ENCODE results near the gene ATG10. TPM values are rescaled to one million over a fixed set of nuclear protein-coding genes. Genes with fewer than 3 reads are reported as not detected.
"Not testable (repeated sequence)": the region's sequence is repeated elsewhere in the genome, so short reads cannot be mapped to it uniquely, and the experiment has no call there.

ATG10 gene
- total RNA-seq, 1 donor from 2014 or later = 2.9 TPM

DNA sequence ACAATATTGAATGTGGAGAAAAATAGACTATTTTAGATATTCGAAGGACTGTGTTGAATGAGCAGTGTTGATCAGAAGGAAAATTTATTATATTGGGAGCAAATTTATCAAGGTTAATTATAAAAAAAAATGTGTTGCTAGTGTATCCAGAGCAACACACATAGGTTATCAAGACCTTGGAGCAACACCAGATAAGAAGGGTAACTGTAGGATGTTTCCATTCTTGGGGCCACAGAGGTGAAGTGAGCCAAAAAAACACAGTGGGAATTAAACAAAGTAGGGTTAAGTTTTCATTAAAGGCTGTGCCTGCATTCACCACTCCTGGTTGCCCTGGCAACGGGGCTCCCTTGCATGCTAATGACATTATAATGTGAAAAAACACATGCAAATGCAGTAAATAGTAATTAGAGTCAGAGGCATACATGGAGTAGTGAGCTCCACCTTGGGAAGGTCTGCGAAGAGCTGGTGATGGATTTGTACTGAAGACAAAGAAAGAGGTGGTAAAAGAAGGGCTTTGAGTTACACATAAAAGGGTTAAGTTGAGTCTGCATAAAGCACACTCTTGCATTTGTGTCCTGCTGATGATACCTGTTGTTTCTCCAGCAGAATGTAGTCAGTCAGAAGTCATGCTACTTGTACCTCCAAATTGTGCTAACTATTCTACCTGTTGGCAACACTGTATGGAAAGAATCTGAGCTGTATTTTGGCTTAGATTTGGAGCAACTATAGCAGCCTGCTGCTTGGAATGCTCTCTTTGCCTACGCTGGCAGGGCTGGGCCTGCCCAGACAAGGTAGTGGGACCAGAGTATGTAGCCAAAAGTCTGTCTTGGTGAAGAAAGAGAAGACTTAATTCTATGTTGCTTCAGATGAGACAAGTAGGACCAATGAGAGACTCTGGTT is 59.6 kb downstream of the ATG10 start:
- ATAC-seq (ENCODE audit: poor library complexity) = peak; percentile 68
- peak; percentile 22 for DNase-seq
- intact Hi-C loops (cut with DNase I) = no loop called here

DNA sequence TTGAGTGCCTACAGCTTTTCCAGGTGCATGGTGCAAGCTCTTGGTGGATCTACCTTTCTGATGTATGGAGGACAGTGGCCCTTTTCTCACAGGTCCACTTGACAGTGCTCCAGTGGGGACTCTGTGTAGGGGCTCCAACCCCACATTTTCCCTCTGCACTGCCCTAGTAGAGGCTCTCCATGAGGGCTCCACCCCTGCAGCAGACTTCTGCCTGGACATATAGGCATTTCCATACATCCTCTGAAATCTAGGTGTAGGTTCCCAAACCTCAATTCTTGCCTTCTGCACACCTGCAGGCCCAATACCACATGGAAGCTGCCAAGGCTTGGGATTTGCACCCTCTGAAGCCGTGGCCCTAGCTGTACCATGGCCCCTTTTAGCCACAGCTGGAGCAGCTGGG is 71.1 kb downstream of the ATG10 start:
- intact Hi-C loops (cut with DNase I) = not testable (repeated sequence)

DNA sequence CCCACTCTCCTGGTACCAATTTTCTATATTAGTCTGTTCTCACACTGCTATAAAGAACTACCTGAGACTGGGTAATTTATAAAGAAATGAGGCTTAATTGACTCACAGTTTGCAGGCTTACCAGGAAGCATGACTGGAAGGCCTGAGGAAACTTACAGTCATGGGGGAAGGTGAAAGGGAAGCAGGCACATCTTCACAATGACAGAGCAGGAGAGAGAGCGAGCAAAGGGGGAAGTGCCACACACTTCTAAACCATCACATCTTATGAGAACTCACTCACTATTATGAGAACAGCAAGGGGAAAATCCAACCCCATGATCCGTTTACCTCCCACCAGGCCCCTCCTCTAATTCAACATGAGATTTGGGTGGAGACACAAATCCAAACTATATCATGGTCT is 72.2 kb downstream of the ATG10 start:
- no peak for ATAC-seq (ENCODE audit: poor library complexity)
- intact Hi-C loops (cut with DNase I) = no loop called here
- DNase-seq = no peak

More for the DNA sequence above, 71.1 kb downstream of the ATG10 start:
- DNase-seq; ATAC-seq (ENCODE audit: poor library complexity): not testable (repeated sequence)

- DNase-seq (no peak), ATAC-seq (ENCODE audit: poor library complexity) (no peak)
- intact Hi-C loops (cut with DNase I) = no loop called here
These were observed 73.9 kb downstream of the ATG10 start for GRCh38 chr5:82045554-82046275.

GRCh38 chr5:82046276-82046647 is 74.4 kb downstream of the ATG10 start:
- intact Hi-C loops (cut with DNase I) = no loop called here
- peak; percentile 43 for ATAC-seq (ENCODE audit: poor library complexity)

DNA sequence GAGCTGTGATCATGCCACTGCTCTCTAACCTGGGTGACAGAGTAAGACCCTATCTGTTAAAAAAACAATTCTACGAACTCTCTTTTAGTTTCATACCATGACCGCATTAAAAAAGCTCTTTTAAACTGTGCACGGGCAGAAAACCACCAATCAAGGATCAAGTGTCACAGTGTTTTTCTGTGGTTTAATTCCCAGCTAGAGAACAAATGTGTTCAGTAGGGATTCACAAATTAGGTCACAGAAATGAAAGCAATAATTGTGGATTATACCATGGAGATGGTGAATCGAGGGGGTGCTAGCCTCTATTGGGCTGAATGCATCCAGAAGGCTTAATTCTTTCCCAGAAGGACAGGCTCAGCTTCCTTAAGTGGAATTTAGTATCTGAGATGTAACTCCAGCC is 79.1 kb downstream of the ATG10 start:
- intact Hi-C loops (cut with DNase I) = no loop called here

More at GRCh38 chr5:82046276-82046647, 74.4 kb downstream of the ATG10 start:
- DNase-seq = no peak

DNA sequence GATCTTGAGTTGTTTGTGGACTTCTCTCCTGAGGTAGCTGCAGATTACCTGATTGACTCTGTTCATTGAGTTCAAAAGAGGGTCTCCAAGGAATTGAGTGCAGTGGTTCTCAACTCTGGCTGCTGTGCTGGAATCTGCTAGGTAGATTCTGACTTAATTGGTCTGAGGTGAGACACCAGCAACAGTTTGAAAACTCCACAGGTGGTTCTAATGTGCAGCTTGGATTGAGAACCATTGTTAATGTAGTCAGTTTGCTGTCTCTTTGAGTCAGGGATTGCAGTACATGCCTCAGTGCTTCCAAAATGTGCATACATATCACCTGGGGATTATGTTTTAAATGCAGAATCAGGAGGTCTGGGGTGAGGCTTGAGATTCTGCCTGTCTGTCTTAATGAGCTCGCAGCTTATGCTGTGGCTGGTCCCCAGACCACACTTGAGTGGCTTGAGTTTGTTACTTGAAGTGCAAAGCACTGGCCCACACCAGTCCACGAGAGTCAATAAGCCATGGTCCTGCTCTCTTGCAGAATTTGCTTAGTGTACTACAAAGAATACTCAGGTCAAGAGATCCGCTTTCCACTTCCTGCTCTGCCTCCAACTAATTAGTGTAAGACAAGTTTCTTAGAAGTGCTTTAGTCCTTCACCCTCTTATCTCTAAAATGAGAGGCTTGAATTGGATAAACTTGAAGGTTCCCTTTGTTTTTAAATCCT is 82.3 kb downstream of the ATG10 start:
- intact Hi-C loops (cut with DNase I) = no loop called here
- DNase-seq (no peak), ATAC-seq (ENCODE audit: poor library complexity) (no peak)

More for the DNA sequence above, 79.1 kb downstream of the ATG10 start:
- DNase-seq (no peak), ATAC-seq (ENCODE audit: poor library complexity) (no peak)

- ATAC-seq (ENCODE audit: poor library complexity) (no peak), DNase-seq (no peak)
- intact Hi-C loops (cut with DNase I) = no loop called here
These were observed 85.2 kb downstream of the ATG10 start for GRCh38 chr5:82057051-82057450.

- ATAC-seq (ENCODE audit: poor library complexity) (no peak), DNase-seq (no peak)
- intact Hi-C loops (cut with DNase I) = no loop called here
These were observed 86.9 kb downstream of the ATG10 start for GRCh38 chr5:82058710-82059109.

- DNase-seq = no peak
- intact Hi-C loops (cut with DNase I) = no loop called here
These were observed 95.0 kb downstream of the ATG10 start for GRCh38 chr5:82066791-82067190.

DNA sequence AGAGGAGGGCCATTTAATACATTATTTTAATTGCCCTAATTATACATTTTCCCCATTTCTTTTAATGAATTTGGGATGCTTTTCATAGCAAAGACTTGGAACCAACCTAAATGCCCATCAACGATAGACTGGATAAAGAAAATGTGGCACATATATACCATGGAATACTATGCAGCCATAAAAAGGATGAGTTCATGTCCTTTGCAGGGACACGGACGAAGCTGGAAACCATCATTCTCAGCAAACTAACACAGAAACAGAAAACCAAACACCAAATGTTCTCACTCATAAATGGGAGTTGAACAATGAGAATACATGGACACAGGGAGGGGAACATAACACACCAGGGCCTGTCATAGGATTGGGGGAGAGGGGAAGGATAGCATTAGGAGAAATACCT is 96.2 kb downstream of the ATG10 start:
- intact Hi-C loops (cut with DNase I); ATAC-seq (ENCODE audit: poor library complexity); DNase-seq: not testable (repeated sequence)

More at GRCh38 chr5:82066791-82067190, 95.0 kb downstream of the ATG10 start:
- ATAC-seq (ENCODE audit: poor library complexity) = no peak

GRCh38 chr5:82068723-82069122 is 96.9 kb downstream of the ATG10 start:
- no peak for DNase-seq
- intact Hi-C loops (cut with DNase I) = no loop called here
- ATAC-seq (ENCODE audit: poor library complexity) = no peak

- intact Hi-C loops (cut with DNase I) = no loop called here
- DNase-seq (no peak), ATAC-seq (ENCODE audit: poor library complexity) (peak; percentile 56)
These were observed 100.3 kb downstream of the ATG10 start for GRCh38 chr5:82072138-82072537.

GRCh38 chr5:82073179-82073578 is 101.4 kb downstream of the ATG10 start:
- no peak for DNase-seq
- no peak for ATAC-seq (ENCODE audit: poor library complexity)
- intact Hi-C loops (cut with DNase I) = no loop called here

DNA sequence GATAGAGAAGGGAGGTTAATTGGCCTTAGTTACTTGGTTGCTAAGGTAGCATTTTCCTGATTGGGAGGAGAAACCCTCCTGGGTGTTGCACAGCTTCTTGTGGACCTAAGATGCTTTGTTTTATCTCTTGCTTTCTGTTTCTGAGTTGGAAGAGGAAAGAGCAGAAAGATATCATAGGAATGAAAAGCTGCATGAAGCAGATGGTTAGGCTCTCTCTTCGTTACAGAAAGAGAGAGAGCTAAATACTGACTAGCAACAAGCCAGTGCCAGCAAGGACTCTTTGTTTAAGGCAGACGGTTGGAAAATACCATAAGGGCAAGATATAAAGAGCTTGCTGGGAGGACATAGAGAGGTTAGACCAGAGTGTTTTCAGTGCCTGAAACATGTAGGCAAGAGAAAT is 103.1 kb downstream of the ATG10 start:
- ATAC-seq (ENCODE audit: poor library complexity) = no peak
- intact Hi-C loops (cut with DNase I) = no loop called here
- no peak for DNase-seq

- no peak for DNase-seq
- intact Hi-C loops (cut with DNase I) = no loop called here
- no peak for ATAC-seq (ENCODE audit: poor library complexity)
These were observed 105.7 kb downstream of the ATG10 start for GRCh38 chr5:82077496-82077895.

DNA sequence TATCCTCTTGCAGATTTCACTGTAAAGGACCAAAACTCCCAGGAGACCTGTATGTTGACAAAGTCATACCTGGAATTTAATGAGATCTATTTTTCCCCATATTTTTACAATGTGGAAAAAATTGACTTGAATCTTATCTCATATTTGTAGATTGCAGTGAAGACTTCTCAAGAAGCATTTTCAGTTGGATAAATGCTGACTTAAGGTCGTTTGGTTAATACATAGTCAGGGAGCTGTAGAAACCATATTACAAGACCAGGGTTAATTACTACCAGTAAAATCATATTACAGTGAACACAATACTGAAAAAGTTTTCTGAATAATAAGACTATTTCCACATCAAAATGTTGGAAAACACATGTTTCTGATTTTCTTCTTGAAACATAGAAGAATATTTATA is 119.8 kb downstream of the ATG10 start:
- ATAC-seq (ENCODE audit: poor library complexity) (no peak), DNase-seq (no peak)
- intact Hi-C loops (cut with DNase I) = no loop called here

DNA sequence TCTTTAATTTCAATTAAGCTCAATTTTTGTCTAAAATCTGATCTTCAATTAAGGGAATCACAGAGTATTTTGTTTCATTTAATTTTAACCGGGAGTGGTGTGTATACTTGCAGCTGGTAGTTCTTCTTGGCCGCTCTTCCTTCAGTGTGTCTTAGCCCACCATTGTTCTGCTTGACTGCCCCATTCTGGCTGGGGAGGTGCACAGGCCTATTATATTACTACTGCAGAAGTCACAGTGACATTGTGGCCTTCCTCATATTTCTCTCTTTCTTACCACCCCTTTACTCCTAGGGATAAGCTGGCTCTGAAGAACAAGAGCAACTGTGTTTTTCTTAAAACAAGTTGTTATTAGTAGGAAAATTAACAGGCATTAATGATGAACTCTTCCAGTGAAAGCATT is 123.7 kb downstream of the ATG10 start:
- no peak for DNase-seq
- intact Hi-C loops (cut with DNase I) = no loop called here
- ATAC-seq (ENCODE audit: poor library complexity) = no peak

- DNase-seq = no peak
- no peak for ATAC-seq (ENCODE audit: poor library complexity)
- intact Hi-C loops (cut with DNase I) = no loop called here
These were observed 124.4 kb downstream of the ATG10 start for GRCh38 chr5:82096249-82096648.

All from Right ventricle myocardium superior (tissue), 1 donor.